Endothelial cell of hepatic sinusoid (primary cell): Measurements from ENCODE around the gene WDR45B.
"Not testable (repeated sequence)": the region's sequence is repeated elsewhere in the genome, so short reads cannot be mapped to it uniquely, and the experiment has no call there.

Source experiments
- in situ Hi-C: cut with HindIII; loops from 2 replicates; pipeline ENCODE4 v1.10.0; 2017; ENCODE audit warnings: low sequenced_read_pairs

Gene WDR45B

DNA sequence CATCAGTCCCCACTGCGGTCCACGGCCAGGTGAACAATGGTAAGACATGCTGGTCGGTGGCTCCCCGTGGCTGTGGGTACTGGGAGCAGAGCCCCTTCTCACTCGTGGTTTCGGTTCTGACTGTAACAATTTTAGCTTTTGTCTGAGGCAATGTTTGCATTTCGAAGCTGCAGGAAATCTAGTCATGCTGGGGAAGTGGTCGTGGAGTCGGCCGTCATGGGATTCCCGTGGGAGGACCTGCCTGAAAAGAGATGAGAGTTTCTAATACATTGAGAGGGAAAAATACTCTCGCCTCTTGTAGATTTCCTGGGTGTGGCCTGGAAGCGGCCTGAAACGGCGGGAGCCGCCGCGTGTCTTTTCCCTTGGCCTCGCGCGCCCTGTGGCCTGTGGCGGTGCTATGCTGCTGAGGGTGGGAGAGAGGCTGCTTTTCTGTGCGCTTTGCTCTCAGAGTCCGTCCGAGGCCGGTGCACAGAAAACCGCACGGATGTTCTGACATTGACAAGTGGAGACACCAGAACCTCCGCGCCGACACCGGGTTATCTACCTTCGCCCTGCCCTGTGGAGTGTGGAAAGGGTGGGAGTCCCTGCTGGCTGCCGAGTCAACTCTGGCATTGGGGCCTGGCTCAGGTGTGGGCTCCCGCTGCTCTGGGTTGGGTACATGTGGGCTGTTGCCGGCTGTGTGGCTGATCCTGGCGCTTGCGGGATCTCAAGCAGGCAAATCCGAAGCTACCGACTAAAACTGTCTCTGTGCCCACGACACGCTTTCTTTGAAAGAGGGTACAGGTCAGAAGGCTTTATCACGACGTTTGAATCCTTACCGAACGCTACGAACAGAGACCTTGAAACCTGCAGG, 60.8 kb downstream of the WDR45B start:
- in situ Hi-C loops, result no loop called here

DNA sequence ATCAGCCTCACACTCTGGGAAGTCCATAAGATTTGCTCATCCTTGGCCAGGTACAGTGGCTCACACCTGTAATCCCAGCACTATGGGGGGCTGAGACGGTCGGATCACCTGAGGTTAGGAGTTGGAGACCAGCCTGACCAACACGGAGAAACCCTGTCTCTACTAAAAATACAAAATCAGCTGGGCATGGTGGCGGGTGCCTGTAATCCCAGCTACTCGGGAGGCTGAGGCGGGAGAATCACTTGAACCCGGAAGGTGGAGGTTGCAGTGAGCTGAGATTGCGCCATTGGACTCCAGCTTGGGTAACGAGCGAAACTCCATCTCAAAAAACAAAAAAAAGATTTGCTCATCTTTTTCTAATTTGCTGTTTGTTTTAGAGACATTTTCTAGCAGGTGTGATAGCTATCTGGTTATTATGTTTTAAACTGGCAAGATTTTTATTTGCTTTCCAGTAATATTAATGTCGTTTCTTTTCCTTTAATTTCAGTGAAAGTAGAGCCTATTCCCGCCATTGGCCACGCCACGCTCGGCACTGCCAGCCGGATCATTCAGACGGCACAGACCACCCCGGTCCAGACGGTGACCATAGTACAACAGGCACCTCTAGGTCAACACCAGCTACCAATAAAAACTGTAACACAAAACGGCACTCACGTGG, 61.5 kb downstream of the WDR45B start:
- in situ Hi-C loops, result no loop called here

DNA sequence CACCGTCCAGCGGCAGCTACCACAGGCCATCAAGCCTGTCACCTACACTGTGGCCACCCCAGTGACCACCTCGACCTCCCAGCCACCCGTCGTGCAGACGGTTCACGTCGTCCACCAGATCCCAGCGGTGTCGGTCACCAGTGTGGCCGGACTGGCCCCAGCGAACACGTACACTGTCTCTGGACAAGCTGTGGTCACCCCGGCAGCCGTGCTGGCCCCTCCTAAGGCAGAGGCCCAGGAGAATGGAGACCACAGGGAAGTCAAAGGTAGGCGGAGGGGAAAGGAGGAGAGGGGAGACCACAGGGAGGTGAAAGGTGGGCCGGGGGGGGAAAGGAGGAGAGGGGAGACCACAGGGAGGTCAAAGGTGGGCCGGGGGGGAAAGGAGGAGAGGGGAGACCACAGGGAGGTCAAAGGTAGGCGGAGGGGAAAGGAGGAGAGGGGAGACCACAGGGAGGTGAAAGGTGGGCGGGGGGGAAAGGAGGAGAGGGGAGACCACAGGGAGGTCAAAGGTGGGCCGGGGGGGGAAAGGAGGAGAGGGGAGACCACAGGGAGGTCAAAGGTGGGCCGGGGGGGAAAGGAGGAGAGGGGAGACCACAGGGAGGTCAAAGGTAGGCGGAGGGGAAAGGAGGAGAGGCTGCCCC, 62.2 kb downstream of the WDR45B start:
- in situ Hi-C loops, result not testable (repeated sequence)

DNA sequence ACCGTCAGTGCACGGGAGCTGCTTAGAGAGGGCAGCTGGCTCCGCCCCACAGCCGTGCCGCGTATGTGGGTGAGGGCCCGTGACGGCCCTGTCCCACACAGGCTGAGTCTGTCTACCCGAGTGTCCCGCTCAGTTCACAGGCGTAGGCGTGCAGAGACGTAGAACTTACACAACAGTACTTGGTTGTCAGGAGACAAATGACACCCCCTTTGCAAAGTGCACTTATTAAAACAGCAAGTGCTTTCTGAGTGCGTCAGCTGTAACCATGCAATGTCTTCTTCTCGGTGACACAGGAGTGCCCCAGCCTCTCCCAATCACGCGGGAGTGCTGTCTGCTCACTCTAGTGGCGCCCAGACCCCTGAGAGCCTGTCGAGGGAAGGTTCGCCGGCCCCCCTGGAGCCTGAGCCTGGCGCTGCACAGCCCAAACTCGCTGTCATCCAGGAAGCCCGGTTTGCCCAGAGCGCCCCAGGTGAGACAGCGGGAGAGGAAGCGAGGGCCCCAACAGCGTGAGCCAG, 64.5 kb downstream of the WDR45B start:
- in situ Hi-C loops, result no loop called here

DNA sequence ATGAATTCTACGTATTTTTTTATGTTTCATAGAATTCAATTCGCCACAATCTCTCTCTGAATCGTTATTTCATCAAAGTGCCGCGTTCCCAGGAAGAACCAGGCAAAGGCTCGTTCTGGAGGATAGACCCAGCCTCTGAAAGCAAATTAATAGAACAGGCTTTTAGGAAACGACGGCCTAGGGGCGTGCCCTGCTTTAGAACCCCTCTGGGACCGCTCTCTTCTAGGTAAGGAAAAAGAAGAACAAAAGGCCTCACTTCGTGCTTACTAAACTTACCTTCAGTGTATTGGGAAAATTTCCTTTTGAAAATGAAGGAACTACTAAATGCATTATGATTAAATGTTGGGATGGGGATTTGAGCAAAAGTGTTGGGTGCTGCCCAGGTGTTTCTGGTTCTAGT, 65.5 kb downstream of the WDR45B start:
- in situ Hi-C loops, result no loop called here

DNA sequence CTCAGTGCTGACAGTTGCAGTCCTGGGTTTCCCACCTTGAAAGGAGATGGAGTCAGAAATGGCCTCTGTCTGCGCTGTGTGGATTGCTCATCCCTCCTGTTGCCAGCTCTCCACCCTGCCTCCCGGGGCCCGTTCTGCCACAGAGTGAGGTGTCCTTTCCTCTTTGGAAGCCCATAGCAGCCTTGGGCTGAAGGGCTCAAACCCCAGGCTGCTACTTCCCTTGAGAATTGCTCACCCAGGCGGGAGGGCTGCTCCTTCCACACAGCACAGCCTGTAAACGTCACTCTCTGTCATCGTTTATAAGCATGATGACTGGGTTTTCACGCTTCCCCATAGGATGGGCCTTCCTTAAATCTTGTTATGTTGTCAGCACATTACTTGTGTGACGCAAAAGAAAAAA, 66.0 kb downstream of the WDR45B start:
- in situ Hi-C loops, result no loop called here

DNA sequence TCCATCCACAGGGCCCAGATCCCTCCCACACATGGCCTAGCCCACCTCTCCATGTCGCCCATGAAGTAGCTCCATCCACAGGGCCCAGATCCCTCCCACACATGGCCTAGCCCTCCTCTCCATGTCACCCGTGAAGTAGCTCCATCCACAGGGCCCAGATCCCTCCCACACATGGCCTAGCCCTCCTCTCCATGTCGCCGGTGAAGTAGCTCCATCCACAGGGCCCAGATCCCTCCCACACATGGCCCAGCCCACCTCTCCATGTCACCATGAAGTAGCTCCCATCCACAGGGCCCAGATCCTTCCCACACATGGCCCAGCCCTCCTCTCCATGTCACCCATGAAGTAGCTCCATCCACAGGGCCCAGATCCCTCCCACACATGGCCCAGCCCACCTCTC, 68.3 kb downstream of the WDR45B start:
- in situ Hi-C loops, result not testable (repeated sequence)

DNA sequence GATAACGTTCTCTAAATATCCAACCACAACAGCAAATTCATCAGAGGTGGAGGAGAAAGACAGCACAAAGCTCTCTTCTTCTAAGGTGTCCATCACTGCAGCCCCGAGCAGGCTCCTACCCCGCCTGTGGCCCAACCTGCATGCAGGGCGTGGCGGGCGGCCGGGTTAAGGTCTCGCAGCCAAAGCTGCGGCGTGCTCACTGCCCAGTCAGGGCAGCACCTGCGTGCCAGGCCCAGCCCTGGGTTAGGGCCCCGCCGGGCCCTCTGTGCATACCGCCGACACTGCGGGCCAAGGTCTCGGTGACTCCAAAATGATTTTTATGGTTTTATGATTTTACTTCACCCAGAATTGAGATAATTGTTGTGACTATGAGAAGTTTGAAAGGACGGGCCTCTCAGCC, 70.9 kb downstream of the WDR45B start:
- in situ Hi-C loops, result no loop called here

DNA sequence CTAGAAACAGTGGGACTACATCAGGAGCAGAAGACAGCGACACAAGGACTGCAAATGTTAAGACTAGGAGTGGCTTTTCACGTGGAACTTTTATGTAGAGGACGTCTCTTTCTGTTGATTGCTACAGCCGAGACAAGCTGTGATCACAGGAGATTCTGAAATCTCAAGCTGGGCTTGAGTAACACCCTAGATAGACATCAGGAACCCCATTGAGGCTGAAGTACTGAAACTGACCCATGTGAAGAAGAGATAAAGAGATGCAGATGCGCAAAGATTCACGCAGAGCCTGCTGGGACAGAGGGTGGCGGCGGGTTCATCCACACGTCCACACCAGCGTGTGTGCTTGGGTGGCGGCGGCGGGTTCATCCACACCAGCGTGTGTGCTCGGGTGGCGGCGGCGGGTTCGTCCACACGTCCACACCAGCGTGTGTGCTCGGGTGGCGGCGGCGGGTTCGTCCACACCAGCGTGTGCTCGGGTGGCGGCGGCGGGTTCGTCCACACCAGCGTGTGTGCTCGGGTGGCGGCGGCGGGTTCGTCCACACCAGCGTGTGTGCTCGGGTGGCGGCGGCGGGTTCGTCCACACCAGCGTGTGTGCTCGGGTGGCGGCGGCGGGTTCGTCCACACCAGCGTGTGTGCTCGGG, 72.5 kb downstream of the WDR45B start:
- in situ Hi-C loops, result not testable (repeated sequence)

DNA sequence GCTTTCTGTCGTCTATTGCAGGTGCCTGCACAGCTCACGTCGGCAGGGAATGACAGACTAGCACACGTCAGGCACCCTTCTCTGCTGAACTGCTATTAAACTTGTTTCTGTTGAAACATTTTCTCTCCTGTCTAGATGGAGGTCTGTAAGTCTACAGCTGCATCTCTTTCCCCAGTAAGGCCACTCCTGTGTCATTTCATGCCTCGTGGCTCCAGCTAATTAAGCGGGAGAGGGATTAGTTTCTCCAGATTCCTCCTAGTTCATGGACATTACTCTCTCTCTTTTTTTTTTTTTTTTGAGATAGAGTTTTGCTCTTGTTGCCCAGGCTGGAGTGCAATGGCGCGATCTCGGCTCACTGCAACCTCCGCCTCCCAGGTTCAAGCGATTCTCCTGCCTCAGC, 74.2 kb downstream of the WDR45B start:
- in situ Hi-C loops, result no loop called here

DNA sequence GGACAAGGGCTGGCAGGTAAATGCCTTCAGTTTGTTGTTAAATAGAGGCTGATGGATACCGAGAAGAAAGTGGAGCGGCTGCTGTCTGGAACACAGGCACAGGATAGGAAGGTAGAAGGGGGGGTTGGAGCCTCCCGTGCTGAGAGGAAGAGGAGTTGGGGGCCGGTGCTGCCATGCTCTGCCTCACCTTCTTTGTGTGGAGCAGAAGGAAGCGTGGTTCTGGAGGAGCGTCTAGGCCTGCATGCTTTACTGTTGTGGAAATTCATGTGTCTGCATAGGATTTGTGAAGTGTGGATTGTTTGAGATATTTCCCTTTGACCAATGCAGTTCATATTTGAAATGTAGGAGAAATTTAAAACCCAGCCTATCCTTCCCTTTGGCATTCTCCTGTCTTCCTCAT, 76.4 kb downstream of the WDR45B start:
- in situ Hi-C loops, result no loop called here

DNA sequence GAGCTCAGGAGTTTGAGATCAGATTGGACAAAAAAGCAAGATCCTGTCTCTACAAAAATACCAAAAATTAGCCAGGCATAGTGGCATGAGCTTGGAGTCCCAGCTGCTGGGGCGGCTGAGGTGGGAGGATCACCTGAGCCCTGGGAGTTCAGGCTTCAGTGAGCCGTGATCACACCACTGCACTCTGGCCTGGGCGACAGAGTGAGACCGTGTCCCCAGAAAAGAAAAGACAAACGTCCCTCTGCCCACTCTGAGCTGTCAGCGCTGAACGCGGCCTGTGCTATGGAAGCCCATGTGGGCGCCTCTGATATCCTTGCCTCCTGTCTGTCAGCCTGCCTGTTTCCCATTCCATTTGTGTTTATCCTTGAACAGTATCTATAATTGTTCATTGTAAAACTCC, 78.0 kb downstream of the WDR45B start:
- in situ Hi-C loops, result no loop called here

DNA sequence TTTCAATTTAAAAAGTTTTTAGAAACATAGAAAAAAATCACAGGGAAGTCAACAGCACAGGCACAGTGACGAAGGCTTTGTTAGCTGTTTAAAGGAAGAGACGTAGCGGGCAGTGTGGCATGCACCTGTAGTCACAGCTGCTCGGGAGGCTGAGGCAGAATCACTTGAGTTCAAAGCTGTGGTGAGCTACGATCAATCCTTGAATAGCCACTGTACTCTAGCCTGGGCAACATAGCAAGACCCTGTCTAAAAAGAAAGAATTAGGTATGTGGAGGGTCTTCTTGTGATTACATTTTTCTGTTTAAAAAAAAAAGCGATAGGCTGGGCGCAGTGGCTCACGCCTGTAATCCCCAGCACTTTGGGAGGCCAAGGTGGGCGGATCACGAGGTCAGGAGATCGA, 78.6 kb downstream of the WDR45B start:
- in situ Hi-C loops, result no loop called here

DNA sequence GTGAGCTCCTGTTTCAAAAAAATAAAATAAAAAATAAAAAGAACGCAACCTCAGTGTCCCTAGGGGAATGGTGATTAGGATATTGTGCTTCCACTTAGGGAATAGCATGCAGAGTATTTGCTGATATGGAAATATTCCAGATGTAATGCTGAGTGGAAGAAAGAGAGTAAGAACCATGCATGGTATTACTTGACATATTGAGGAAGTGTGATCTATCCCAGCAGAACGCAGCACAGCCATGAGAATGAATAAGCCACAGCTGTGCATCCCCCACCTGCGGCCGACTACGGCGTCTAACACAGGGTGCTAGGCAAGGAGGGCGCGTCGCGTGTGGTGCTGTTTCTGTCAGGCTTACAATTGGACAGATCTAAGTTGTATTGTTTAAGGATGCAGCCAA, 79.2 kb downstream of the WDR45B start:
- in situ Hi-C loops, result no loop called here

DNA sequence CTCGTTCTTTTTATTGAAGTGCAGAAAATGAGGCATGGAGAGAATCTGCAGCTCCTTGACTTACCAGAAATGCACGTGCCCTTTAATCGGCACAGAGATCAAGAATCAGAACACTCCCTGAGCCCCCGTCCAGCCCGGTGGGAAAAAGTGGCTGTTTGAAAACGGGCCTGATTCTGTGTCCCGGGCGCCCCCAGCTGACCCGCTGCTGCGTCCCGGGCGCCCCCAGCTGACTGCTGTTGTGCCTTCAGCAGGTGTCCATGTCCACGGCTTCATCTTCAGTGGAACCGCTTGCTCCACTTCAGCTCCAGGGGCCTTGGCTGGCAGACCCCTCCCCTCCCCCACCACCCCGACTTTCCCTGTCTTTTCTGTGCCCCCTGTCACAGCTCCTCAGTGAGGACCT, 81.0 kb downstream of the WDR45B start:
- in situ Hi-C loops, result no loop called here

DNA sequence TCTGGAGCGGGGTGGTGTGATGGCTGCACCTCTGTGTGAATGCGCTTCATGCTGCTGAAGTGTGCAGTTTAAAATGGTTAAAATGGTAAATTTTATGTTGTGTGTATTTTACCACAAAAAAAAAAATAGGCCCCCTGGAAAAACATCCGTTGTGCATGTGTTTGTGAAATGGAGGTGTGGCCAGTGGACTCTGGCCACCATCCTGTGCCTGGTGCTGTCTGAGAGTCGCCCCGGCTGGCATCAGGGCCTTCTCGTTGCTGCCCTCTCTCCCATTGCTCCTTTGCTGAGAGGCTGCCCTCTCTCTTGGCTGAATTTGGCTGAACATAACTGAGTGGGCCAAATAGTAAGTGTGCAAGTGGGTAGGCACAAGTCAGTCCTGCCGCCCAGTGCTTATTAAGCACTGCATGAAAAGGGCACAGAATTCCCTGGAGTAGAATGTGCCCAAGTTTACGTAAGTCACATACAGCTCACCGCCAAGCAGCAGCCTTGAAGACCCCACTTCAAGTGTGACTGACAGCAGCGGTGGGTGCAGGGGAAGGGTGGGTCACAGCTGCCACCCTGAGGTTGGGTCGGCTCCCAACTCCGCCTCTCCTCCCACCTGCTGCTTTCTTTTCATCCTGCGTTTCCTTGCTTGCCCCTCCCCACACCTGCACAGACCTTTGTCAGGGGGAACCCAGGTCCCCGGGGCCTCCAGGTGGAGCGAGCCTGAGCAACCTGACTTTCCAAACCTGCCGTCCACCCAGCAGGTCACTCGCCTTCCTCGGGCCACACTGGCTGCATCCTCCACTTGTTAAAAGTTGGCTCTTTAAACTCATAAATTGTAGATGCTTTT, 81.9 kb downstream of the WDR45B start:
- in situ Hi-C loops, result no loop called here

DNA sequence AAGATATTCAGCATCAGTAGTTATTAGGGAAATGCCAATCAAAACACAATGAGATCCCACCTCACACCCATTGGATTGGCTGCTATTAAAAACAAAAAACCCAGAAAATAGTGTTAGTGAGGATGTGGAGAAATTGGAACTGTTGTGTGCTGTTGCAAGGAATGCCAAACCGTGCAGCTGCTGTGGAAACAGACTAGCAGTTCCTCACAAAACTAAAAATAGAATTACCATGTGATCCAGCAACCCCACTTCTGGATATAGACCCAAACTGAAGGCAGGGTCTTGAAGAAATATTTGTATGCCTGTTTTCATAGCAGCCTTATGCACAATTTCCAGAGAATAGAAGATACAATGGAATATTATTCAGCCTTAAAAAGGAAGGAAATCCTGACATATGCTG, 82.7 kb downstream of the WDR45B start:
- in situ Hi-C loops, result no loop called here
